Purkinje cell (primary cell): ENCODE results near the gene LDHB. TPM values are rescaled to one million over a fixed set of nuclear protein-coding genes. Genes with fewer than 3 reads are reported as not detected.

Experiments used
- polyA plus RNA-seq: library from polyadenylated mRNA; unstranded; fragments of >200 nt; fragmentation: Nextera tagmentation; gene quantifications from 2 replicates; pipeline ENCODE4 v1.2.1, GENCODE V29; 2014

Gene LDHB
- 1,800 and 2,074 TPM in 2 replicates for polyA plus RNA-seq

DNA sequence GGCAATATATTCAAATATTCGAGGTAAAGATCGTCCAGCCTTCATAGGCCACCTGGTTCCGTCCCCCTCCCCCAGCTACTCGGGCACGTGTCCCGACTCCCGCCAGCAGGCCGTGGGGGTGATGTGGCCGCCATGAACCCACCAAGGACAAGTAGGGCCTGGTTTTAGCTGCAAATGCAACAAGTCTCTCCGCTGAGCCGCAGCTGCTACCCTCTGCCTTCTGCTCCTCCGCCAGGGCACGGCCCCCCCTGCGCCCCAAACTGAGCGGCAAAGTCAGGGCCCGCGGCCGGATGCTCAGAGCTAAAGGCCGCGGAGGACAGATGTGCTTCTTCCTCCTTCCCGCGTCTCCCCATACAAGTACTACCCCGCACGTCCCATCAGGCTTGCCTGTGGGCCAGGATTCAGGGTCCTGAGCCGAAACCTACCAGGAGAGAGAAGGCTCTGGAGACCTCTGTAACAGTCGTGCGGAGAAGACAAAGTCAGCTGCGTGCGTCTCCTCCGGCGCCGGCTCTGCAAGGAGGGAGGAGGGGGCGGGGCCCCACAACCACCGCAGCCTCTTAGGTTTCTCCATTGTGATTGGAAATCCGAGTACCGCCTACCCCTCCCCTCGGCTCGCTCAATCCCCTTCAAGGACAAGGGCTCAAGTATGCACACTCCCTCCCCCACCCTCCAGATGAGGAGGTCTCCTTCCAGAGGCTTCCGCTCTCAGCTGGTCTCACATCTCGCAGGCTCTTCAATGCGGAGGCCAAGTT is at the start of gene LDHB:
LDHB (minus strand) TSS at position 517 of the 752 bp plus-strand sequence. CDS start 3,171 bp downstream, outside the sequence.

DNA sequence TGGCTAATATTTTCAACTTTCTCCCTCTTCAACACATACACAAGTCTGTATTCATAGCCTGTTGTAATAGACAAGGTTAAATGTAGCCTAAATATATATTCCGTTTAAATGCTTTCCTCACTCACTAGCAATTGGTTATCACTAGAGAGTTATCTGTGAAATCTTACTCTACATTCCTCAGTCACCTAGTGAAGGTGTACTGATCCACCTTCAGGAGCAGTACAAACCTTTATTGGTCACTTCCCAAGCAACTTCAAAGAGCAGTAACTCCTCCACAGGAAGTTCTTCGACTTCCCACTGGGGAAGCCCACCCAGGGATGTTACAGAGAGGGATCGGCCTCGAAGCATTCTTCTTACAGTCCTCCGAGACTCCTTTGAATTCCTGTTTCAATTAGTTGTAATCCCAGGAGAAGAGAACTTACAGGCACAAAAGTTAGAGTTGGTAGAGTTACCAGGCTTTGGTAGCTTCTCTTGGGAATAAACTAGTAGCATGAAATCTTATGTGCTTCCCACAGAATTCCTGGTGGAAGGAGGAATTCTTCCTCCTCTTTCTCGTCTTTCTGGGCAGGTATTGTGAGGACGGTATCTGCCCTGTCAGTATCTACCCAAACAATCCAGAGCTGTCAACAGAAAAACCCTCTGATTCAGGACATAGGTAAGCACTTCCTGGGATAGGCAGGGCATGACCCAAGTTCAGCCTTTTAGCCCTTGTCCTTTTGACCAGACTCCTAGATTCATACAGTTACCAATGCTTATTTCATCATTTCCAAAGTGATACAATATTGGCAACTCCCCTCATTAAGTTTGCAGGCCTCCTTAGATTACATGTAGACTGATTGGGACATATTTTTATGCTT is 53.2 kb downstream of the LDHB start, which contains the start of gene GYS2:
GYS2 (minus strand) TSS at position 603 of the 857 bp plus-strand sequence; CDS start at position 348, 255 bp downstream.

Other genes with a start within 250 kb of the LDHB start
- gene PYROXD1, start 220.2 kb downstream of the LDHB start, polyA plus RNA-seq = 35.3 and 35.6 TPM in 2 replicates
- gene RECQL, start 156.2 kb downstream of the LDHB start, polyA plus RNA-seq = 18.5 and 21.6 TPM in 2 replicates
- gene GOLT1B, start 156.1 kb downstream of the LDHB start, polyA plus RNA-seq = 76.5 and 89.4 TPM in 2 replicates
- gene SPX, start 131.5 kb downstream of the LDHB start, polyA plus RNA-seq = 1.6 TPM in 1 of 2 replicates, not detected in the other
- not detected in 2 replicates for gene GYS2, start 53.0 kb downstream of the LDHB start, polyA plus RNA-seq
- gene KCNJ8, start 116.9 kb upstream of the LDHB start, polyA plus RNA-seq = 3.9 and 4.6 TPM in 2 replicates